Subcutaneous adipose tissue (tissue), 4 donors: ENCODE data around the gene PAQR3. TPM values are rescaled to one million over a fixed set of nuclear protein-coding genes. Genes with fewer than 3 reads are reported as not detected.

Source experiments
- total RNA-seq, 4 donors: library from RNA; depleted of rRNA; stranded (reverse); fragments of >200 nt; gene quantifications; one replicate each; pipeline ENCODE4 v1.1.0, GENCODE V29; 2016
- TF ChIP-seq, protein P1 (sequence below): fragments of 450-650 bp; IDR thresholded peaks from one replicate; pipeline ENCODE4 v1.5.1; 2016; ENCODE audit warnings: low read depth, mild to moderate bottlenecking, control low read depth, antibody characterized with exemption, moderate library complexity

The PAQR3 gene
- total RNA-seq, 4 donors from 2014 or later, result 7.3 to 25.3 (median 16.4) TPM

GRCh38 chr4:78928835-78929234 is 10.4 kb downstream of the PAQR3 start:
- TF ChIP-seq, protein P1, sequence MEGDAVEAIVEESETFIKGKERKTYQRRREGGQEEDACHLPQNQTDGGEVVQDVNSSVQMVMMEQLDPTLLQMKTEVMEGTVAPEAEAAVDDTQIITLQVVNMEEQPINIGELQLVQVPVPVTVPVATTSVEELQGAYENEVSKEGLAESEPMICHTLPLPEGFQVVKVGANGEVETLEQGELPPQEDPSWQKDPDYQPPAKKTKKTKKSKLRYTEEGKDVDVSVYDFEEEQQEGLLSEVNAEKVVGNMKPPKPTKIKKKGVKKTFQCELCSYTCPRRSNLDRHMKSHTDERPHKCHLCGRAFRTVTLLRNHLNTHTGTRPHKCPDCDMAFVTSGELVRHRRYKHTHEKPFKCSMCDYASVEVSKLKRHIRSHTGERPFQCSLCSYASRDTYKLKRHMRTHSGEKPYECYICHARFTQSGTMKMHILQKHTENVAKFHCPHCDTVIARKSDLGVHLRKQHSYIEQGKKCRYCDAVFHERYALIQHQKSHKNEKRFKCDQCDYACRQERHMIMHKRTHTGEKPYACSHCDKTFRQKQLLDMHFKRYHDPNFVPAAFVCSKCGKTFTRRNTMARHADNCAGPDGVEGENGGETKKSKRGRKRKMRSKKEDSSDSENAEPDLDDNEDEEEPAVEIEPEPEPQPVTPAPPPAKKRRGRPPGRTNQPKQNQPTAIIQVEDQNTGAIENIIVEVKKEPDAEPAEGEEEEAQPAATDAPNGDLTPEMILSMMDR, result no peak

DNA sequence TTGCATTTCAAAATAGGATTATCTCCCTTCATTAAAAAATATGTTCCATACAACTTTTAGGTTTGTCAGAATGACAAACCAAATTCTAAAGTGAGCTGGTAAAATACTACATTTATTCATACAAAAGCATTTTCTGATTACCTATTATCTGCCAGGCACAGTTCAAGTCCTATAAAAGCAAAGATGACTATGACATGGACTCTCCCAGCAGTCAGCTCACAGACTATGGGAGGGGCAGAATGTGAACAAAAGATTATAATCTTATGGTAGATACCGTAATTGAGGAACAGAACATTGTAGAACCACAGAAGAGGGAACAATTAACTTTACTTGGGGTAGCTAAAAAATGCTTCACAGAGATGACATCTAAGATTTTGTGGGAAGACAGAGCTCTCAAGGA is 12.4 kb downstream of the PAQR3 start:
- TF ChIP-seq, protein P1, result no peak

DNA sequence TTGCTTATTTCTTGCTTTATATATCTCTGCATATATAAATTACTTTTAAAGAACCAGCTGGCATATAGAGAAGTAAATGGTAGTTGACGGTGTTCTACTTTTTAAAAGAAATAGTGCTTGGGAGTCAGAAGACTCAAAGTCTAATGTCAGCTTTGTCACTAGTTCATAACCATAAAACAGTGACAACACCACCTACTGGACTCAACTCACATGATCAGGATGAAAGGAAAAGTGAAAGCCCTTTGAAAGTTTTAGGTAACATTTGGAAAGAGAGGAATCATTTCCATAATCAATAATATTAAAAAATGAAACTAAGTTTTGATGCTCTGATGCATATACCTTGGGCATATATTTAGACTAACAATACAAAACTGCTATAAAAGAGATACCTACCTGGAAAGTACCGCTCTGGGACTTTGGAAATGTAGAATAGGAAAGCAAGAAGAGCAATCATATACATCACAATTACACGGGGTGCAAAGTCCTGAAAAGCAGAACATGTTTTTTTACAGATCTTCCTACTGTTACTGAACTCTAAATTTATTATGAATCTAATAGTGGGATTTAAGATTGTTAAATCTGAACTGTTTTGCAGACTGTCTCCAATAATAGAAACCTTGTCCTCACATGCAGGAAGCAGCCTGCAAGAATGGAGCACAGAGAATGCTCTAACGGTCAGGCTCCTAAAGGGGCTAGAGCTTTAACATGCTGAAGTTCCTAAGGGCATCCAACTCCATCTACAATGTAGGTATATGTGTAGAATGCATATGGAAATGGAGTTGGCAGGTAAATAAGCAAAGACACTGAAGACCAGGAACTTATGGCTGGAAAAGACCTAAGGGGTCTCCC is 15.6 kb downstream of the PAQR3 start:
- TF ChIP-seq, protein P1, result no peak

DNA sequence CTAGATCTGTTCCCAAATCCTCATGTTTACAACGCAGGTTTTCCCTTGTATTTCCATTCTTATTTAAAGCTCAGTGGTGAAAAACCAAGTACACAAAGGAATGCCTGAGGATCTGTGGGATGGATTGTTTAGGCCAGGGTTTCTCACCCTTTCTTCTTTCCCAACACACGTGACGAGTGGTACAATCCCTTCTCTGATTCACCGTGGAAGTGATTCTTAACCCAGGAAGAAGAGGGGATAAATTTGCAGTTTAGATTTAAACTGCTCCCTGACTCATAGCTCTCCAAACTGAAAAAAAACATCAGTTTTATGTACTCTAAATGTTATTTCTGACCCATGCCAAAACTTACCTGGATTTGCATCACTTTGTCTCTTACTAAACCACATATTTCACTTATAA is 17.0 kb downstream of the PAQR3 start:
- TF ChIP-seq, protein P1, result no peak

DNA sequence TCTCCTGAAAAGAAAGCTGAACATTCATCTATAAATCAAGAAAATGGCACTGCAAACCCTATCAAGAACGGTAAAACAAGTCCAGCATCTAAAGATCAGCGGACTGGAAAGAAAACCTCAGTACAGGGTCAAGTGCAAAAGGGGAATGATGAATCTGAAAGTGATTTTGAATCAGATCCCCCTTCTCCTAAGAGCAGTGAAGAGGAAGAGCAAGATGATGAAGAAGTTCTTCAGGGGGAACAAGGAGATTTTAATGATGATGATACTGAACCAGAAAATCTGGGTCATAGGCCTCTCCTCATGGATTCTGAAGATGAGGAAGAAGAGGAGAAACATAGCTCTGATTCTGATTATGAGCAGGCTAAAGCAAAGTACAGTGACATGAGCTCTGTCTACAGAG is 28.6 kb downstream of the PAQR3 start:
- TF ChIP-seq, protein P1, result no peak

DNA sequence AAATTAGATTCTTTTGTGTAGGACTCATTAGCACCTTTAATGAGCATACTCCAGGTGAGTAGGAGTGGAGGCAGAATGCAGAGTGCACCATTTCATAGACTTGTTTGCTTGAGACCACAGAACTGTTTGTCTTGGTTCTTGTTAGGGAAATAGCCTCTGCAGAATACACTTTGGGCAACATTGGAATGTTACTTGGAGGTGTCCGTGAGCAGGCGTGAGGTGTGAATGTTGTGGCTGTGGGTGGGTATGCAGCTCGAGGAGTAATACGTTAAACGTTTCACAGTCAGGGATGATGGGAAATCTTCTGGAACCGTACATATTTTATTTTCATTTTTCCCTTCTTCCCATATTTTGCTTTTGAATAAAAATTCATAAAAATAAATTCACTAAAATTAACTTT is 31.6 kb downstream of the PAQR3 start:
- TF ChIP-seq, protein P1, result no peak

- TF ChIP-seq, protein P1, result no peak
Measured at GRCh38 chr4:78904143-78904542, 35.1 kb downstream of the PAQR3 start.
